Smooth muscle cell (in vitro differentiated cells): ENCODE measurements around the gene PIMREG. TPM values are rescaled to one million over a fixed set of nuclear protein-coding genes. Genes with fewer than 3 reads are reported as not detected.
"Not testable (repeated sequence)": the region's sequence is repeated elsewhere in the genome, so short reads cannot be mapped to it uniquely, and the experiment has no call there.

Source experiments
- DNase-seq: peaks from one replicate; lab custom pipeline; 2025; ENCODE audit not compliant: unreplicated experiment; lab: John Stamatoyannopoulos, UW
- H2AFZ ChIP-seq: fragments of 200-600 bp; sonication (generic); 2 replicates; pipeline ENCODE4 v1.6.0; 2016; ENCODE audit warnings: antibody characterized with exemption, low read depth, mild to moderate bottlenecking
- H3F3A ChIP-seq: fragments of 200-600 bp; sonication (generic); 2 replicates; pipeline ENCODE4 v1.6.0; 2017; ENCODE audit warnings: antibody characterized with exemption, low read depth
- H3K27ac ChIP-seq: fragments of 200-600 bp; sonication (generic); 2 replicates; pipeline ENCODE4 v1.5.1; 2016; ENCODE audit warnings: low read depth, mild to moderate bottlenecking
- H3K27me3 ChIP-seq: fragments of 200-600 bp; sonication (generic); 2 replicates; pipeline ENCODE4 v1.6.1; 2016; ENCODE audit warnings: low read depth, mild to moderate bottlenecking
- H3K36me3 ChIP-seq: fragments of 200-600 bp; sonication (generic); 2 replicates; pipeline ENCODE4 v1.5.1; 2016; ENCODE audit warnings: low read depth
- H3K4me1 ChIP-seq: fragments of 200-600 bp; sonication (generic); 2 replicates; pipeline ENCODE4 v1.5.1; 2016; ENCODE audit warnings: low read depth
- H3K4me2 ChIP-seq: fragments of 200-600 bp; sonication (generic); 2 replicates; pipeline ENCODE4 v1.6.0; 2016; ENCODE audit warnings: mild to moderate bottlenecking
- H3K4me3 ChIP-seq: fragments of 200-600 bp; sonication (generic); 2 replicates; pipeline ENCODE4 v1.5.1; 2016; ENCODE audit warnings: mild to moderate bottlenecking
- H3K79me2 ChIP-seq: fragments of 200-600 bp; sonication (generic); 2 replicates; pipeline ENCODE4 v1.6.0; 2016; ENCODE audit warnings: low read depth, mild to moderate bottlenecking
- H3K9ac ChIP-seq: fragments of 200-600 bp; sonication (generic); 2 replicates; pipeline ENCODE4 v1.6.0; 2016; ENCODE audit warnings: low read depth
- H3K9me3 ChIP-seq: fragments of 200-600 bp; sonication (generic); replicated peaks from 2 replicates; pipeline ENCODE4 v1.5.1; 2016; ENCODE audit warnings: low read depth
- H4K20me1 ChIP-seq: fragments of 200-600 bp; sonication (generic); 2 replicates; pipeline ENCODE4 v1.6.0; 2016; ENCODE audit warnings: low read depth
- WGBS: methylation state at CpG from one replicate; pipeline ENCODE4 v1.1.7; 2016; ENCODE audit warnings: low lambda C conversion rate; 5-methylcytosine and 5-hydroxymethylcytosine counted together
- polyA plus RNA-seq: library from polyadenylated mRNA; unstranded; fragments of >200 nt; fragmentation: Nextera tagmentation; extraction: Ambion mirVana; gene quantifications from 2 replicates; pipeline ENCODE4 v1.2.1, GENCODE V29; 2016
- total RNA-seq: library from RNA; depleted of rRNA; stranded (reverse); fragments of >200 nt; gene quantifications from 2 replicates; pipeline ENCODE4 v1.2.3, GENCODE V29; 2014
- TF ChIP-seq, protein P1 (sequence below): fragments of 200-600 bp; sonication (generic); IDR thresholded peaks from 2 replicates; pipeline ENCODE4 v1.5.1; 2017; ENCODE audit warnings: borderline replicate concordance, mild to moderate bottlenecking, antibody characterized with exemption; ENCODE audit not compliant: insufficient read depth, poor library complexity, severe bottlenecking

PIMREG gene
- total and polyA plus RNA-seq, 2 experiments from 2014 or later, result 3.5 to 11.7 TPM

DNA sequence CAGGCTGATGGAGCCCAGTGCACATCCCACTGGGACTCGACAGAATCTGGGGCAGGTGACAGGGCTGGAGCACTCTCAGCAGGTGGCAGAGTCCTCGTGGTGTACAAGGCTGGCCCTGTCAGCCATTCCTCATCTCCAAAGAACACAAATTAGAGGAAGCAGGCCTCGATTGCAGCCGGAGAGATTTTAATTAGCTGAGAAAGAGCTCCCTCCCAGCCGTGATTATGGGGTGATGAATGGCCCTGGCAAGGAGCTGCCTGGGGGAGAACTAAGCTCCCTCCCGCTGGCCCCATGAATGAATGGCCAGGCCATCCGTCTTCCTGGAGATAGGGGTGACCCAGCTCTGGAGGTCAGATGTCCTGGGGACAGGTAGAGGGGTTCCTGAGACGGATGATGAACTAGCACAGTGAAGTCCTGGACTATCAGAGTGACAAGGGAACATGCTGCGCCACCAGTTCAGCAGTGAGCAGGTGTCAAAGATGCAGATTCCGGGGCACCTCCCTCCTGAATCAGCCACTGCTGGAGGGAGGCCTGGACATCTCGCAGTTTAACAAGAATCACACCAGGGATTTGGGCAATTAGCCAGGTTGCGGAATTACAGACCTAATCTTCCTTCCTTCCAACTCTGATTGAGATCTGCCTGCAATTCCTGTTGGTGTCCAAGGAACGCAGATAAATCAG, 35.5 kb downstream of the PIMREG start:
- Histone ChIP-seq H3K9me3 (no peaks in the 10 kb centered on the region), H3F3A (peaks cover 9% of the 10 kb centered on the region), H3K79me2 (no peaks in the 10 kb centered on the region), H3K9ac (no peak overlapping the region), H3K4me1 (peaks cover 23% of the 10 kb centered on the region), H3K4me3 (no peak overlapping the region), H3K27me3 (no peaks in the 10 kb centered on the region), H2AFZ (no peak overlapping the region), H3K27ac (no peak overlapping the region), H4K20me1 (no peaks in the 10 kb centered on the region), H3K36me3 (no peaks in the 10 kb centered on the region), H3K4me2 (no peak overlapping the region)
- DNase-seq, result no peak
- 75% methylated on average over 13 of the region's 13 CpGs for WGBS
- TF ChIP-seq, protein P1, sequence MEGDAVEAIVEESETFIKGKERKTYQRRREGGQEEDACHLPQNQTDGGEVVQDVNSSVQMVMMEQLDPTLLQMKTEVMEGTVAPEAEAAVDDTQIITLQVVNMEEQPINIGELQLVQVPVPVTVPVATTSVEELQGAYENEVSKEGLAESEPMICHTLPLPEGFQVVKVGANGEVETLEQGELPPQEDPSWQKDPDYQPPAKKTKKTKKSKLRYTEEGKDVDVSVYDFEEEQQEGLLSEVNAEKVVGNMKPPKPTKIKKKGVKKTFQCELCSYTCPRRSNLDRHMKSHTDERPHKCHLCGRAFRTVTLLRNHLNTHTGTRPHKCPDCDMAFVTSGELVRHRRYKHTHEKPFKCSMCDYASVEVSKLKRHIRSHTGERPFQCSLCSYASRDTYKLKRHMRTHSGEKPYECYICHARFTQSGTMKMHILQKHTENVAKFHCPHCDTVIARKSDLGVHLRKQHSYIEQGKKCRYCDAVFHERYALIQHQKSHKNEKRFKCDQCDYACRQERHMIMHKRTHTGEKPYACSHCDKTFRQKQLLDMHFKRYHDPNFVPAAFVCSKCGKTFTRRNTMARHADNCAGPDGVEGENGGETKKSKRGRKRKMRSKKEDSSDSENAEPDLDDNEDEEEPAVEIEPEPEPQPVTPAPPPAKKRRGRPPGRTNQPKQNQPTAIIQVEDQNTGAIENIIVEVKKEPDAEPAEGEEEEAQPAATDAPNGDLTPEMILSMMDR, result no peak

DNA sequence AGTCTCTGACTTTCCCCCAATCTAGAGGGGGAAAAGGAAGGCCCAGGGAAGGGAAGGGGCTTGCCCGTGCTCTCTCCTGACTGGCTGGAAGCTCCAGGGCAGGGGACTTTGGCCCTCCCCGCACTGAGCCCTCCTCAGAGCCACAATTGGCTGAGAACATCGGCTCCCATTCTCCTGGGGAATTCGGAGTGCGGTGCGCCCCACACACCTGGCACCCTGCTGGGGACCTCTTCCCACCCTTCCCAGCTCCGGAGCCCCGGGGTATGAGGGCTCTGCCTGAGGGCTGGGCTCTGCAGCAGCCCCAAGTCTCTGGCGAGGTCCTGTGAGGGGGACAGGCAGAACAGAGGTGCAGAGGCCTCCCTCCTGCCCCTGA, 36.0 kb downstream of the PIMREG start:
- Histone ChIP-seq H3K27me3 (no peaks in the 10 kb centered on the region), H3F3A (peaks cover 8% of the 10 kb centered on the region), H2AFZ (no peak overlapping the region), H3K9me3 (no peaks in the 10 kb centered on the region), H3K79me2 (no peaks in the 10 kb centered on the region), H3K4me2 (no peak overlapping the region), H3K27ac (no peak overlapping the region), H3K36me3 (no peaks in the 10 kb centered on the region), H4K20me1 (no peaks in the 10 kb centered on the region), H3K9ac (no peak overlapping the region), H3K4me1 (peaks cover 19% of the 10 kb centered on the region), H3K4me3 (no peak overlapping the region)
- DNase-seq, result no peak
- 75% methylated on average over 9 of the region's 9 CpGs for WGBS
- TF ChIP-seq, protein P1, result no peak

DNA sequence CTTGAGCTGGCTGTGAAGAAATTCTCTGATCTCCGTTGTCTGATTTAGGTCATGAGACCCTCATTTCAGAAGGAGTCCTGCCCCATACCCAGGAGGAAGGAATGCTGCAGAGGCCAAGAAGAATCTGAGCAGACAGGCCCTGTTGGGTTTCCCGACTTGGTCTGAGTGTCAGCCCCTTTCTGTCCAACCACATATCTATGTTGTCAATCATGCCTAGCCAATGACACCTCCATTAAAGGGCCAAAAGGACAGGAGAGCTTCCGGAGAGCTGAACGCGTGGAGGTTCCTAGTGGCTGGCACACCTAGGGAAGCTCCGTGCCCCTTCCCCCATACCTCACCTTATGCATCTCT, 37.8 kb downstream of the PIMREG start:
- Histone ChIP-seq H3K27me3 (no peaks in the 10 kb centered on the region), H3K9ac (no peak overlapping the region), H3F3A (no peaks in the 10 kb centered on the region), H3K4me2 (no peak overlapping the region), H3K9me3 (no peaks in the 10 kb centered on the region), H3K79me2 (no peaks in the 10 kb centered on the region), H3K36me3 (no peaks in the 10 kb centered on the region), H2AFZ (no peak overlapping the region), H3K4me1 (peaks cover 15% of the 10 kb centered on the region), H4K20me1 (no peaks in the 10 kb centered on the region), H3K4me3 (no peak overlapping the region), H3K27ac (no peak overlapping the region)
- WGBS, result 81% methylated on average over 6 of the region's 6 CpGs
- no peak for DNase-seq
- TF ChIP-seq, protein P1, result no peak

DNA sequence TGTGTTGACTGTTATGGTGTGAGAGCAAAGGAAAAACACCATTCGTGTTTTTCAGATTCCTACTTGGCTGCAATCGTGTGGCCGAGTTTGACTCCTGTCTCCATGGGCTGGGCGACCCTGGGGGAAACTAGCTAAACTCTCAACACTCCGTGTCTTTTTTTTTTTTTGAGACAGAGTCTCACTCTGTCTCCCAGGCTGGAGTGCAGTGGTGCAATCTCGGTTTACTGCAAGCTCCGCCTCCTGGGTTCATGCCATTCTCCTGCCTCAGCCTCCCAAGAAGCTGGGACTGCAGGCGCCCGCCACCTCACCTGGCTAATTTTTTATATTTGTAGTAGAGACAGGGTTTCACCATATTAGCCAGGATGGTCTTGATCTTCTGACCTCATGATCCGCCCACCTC, 38.5 kb downstream of the PIMREG start:
- H3K36me3 ChIP-seq, H3K4me2 ChIP-seq, H2AFZ ChIP-seq, H3K9ac ChIP-seq, H3K4me3 ChIP-seq, H3K27ac ChIP-seq, H3K27me3 ChIP-seq, H3K79me2 ChIP-seq, H4K20me1 ChIP-seq, H3K9me3 ChIP-seq, H3F3A ChIP-seq, DNase-seq: not testable (repeated sequence)
- WGBS, result 87% methylated on average over 10 of the region's 10 CpGs
- peaks cover 16% of the 10 kb centered on the region for H3K4me1 ChIP-seq
